Gastroesophageal sphincter (tissue), 4 donors: ENCODE results near the gene NIM1K. TPM values are rescaled to one million over a fixed set of nuclear protein-coding genes. Genes with fewer than 3 reads are reported as not detected.
A peak's percentile ranks its signal among the peaks of the same experiment; 100 is the strongest.

Experiments used
- ATAC-seq: fragments of 150-250 bp; one replicate; pipeline ENCODE4 v1.9.1; 2016; ENCODE audit warnings: mild to moderate bottlenecking, moderate library complexity
- H3K27ac ChIP-seq, 4 donors: fragments of 200-600 bp; sonication (generic) in 3 of 4; 1 replicate in 3 of 4; 2 replicates in 1 of 4; pipeline ENCODE4 v1.5.1; 2016 to 2019
- H3K27me3 ChIP-seq: fragments of 200-600 bp; sonication (generic); one replicate; pipeline ENCODE4 v1.5.1; 2019
- H3K36me3 ChIP-seq, 2 donors: fragments of 200-600 bp; sonication (generic); one replicate each; pipeline ENCODE4 v1.5.1; 2019; ENCODE audit warnings: control low read depth in 1 of 2
- H3K4me1 ChIP-seq, 3 donors: fragments of 200-600 bp; sonication (generic); 1 replicate in 2 of 3; 2 replicates in 1 of 3; pipeline ENCODE4 v1.5.1; 2016 to 2019; ENCODE audit warnings: control low read depth in 2 of 3
- H3K4me3 ChIP-seq, 2 donors: fragments of 200-600 bp; sonication (generic); one replicate each; pipeline ENCODE4 v1.5.1; 2019; ENCODE audit warnings: mild to moderate bottlenecking in 1 of 2, moderate library complexity in 1 of 2
- H3K9me3 ChIP-seq, 3 donors: fragments of 200-600 bp; sonication (generic); one replicate each; pipeline ENCODE4 v1.5.1; 2017 to 2019; ENCODE audit warnings: control low read depth in 2 of 3
- EP300 ChIP-seq: sonication (generic); formaldehyde crosslinking; IDR thresholded peaks from one replicate; pipeline ENCODE4 v1.6.1; 2017; ENCODE audit warnings: antibody characterized with exemption, mild to moderate bottlenecking
- POLR2A ChIP-seq, 2 donors: fragments of 450-650 bp; IDR thresholded peaks; one replicate each; pipeline ENCODE4 v1.6.1; 2017; ENCODE audit warnings: antibody characterized with exemption in 2 of 2, mild to moderate bottlenecking in 2 of 2, moderate library complexity in 1 of 2
- POLR2AphosphoS5 ChIP-seq: sonication (generic); formaldehyde crosslinking; IDR thresholded peaks from one replicate; pipeline ENCODE4 v1.6.1; 2017; ENCODE audit warnings: antibody characterized with exemption
- WGBS, 2 donors: methylation state at CpG; one replicate each; pipeline ENCODE4 v1.1.5; 2018; ENCODE audit warnings: low coverage in 1 of 2; 5-methylcytosine and 5-hydroxymethylcytosine counted together
- total RNA-seq, 4 donors: library from RNA; depleted of rRNA; stranded (reverse); fragments of >200 nt; gene quantifications; one replicate each; pipeline ENCODE4 v1.1.0, GENCODE V29; 2016
- TF ChIP-seq, protein P1 (sequence below), 4 experiments: fragments of 200-600 bp in 2 of 4; fragments of 450-650 bp in 2 of 4; sonication (generic) in 1 of 4; IDR thresholded peaks; one replicate each; pipeline ENCODE4 v1.5.1; 2017 to 2019; ENCODE audit warnings: antibody characterized with exemption in 4 of 4, mild to moderate bottlenecking in 2 of 4, moderate library complexity in 2 of 4

Gene NIM1K
- total RNA-seq, 4 donors from 2014 or later: 0.94 to 1.9 (median 1.2) TPM

DNA sequence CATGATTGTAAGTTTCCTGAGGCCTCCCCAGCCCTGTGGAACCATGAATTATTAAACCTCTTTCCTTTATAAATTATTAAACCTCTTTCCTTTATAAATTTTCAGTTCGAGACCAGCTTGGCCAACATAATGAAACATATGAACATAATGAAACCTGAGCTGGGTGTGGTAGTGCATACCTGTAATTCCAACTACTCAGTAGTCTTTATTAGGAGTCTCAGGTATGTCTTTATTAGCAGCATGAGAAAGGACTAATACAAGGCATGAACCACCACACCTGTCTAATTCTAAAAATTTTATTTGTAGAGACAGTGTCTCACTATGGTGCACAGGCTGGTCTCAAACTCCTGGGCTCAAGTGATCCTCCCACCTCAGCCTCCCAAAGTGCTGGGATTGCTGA lies 27.1 kb downstream of the NIM1K start:
- TF ChIP-seq POLR2A (IDR thresholded peaks at IDR 0.05): no peak
- no peak for TF ChIP-seq POLR2AphosphoS5
- TF ChIP-seq EP300: no peak
- TF ChIP-seq, protein P1, sequence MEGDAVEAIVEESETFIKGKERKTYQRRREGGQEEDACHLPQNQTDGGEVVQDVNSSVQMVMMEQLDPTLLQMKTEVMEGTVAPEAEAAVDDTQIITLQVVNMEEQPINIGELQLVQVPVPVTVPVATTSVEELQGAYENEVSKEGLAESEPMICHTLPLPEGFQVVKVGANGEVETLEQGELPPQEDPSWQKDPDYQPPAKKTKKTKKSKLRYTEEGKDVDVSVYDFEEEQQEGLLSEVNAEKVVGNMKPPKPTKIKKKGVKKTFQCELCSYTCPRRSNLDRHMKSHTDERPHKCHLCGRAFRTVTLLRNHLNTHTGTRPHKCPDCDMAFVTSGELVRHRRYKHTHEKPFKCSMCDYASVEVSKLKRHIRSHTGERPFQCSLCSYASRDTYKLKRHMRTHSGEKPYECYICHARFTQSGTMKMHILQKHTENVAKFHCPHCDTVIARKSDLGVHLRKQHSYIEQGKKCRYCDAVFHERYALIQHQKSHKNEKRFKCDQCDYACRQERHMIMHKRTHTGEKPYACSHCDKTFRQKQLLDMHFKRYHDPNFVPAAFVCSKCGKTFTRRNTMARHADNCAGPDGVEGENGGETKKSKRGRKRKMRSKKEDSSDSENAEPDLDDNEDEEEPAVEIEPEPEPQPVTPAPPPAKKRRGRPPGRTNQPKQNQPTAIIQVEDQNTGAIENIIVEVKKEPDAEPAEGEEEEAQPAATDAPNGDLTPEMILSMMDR (IDR thresholded peaks at IDR 0.05): no peak
- Histone ChIP-seq H3K9me3 (no peaks in the 10 kb centered on the region), H3K36me3 (no peaks in the 10 kb centered on the region), H3K4me3 (no peak overlapping the region), H3K27me3 (no peaks in the 10 kb centered on the region), H3K27ac (no peak overlapping the region), H3K4me1 (no peaks in the 10 kb centered on the region)
- no peak for ATAC-seq
- 79% methylated on average over 1 of the region's 1 CpG; no CpG with 5 or more reads in 1 of the 2 donors for WGBS, 2 donors

DNA sequence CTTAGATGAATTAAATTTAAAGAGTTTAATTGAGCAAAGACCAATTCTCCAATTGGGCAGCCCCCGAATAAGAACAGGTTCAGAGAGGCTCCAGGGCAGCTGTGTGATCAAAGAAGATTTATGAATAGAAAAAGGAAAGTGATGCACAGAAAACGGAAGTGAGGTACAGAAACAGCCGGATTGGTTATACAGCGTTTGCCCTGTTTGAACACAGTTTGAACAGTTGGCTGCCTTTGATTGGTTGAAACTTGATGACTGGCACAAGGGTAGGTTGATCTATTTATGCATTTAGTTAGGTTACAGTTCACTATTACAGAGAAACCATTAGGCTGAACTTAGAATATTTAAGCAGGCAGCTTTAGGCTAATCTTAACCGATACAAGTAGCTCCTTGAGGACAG lies 29.5 kb downstream of the NIM1K start:
- no peaks in the 10 kb centered on the region for H3K9me3 ChIP-seq
- WGBS, 2 donors: 76 to 79% methylated on average over 4 to 5 of the region's 5 CpGs

DNA sequence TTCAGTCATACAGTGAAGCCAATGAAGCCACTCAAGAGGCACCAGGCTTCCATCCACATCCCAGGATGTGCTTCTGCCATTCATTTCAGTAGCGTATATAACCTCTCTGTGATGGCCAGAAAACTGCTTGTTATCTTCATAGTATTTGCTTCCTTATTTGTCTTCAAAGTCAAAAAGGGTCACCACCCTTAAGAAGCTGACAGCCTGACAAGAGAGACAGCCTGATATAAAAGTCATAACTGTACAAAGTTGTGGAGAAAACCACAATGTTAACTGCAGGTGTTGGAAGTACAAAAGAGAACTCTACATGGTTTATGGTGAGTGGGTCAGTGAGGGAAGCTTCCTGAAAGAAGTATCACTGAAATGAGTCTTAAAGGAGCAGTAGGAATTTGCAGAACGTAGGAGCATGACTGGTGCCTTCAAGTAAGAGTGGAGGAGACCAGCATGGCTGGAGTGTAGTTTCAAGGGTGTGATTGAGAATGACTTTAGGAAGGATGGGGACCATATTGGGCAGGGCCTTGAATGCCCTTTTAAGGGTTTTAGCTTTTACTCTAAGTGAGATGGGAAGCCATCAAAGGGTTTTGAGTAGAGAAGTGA lies 33.7 kb downstream of the NIM1K start:
- no peak for ATAC-seq
- H3K27ac ChIP-seq: no peak overlapping the region
- no peak overlapping the region for H3K4me3 ChIP-seq
- no peaks in the 10 kb centered on the region for H3K4me1 ChIP-seq
- no peaks in the 10 kb centered on the region for H3K36me3 ChIP-seq
- TF ChIP-seq EP300: no peak
- TF ChIP-seq, protein P1 (IDR thresholded peaks at IDR 0.05): no peak
- no peak for TF ChIP-seq POLR2AphosphoS5
- TF ChIP-seq POLR2A (IDR thresholded peaks at IDR 0.05): no peak
- H3K27me3 ChIP-seq: no peaks in the 10 kb centered on the region
- H3K9me3 ChIP-seq: no peaks in the 10 kb centered on the region
- 73 to 74% methylated on average over 2 of the region's 2 CpGs for WGBS, 2 donors

More for the DNA sequence above, 29.5 kb downstream of the NIM1K start:
- no peak for ATAC-seq
- TF ChIP-seq, protein P1 (IDR thresholded peaks at IDR 0.05): no peak
- TF ChIP-seq POLR2AphosphoS5 (no peak), EP300 (no peak)
- Histone ChIP-seq H3K36me3 (no peaks in the 10 kb centered on the region), H3K4me3 (no peak overlapping the region), H3K4me1 (no peaks in the 10 kb centered on the region), H3K27me3 (no peaks in the 10 kb centered on the region), H3K27ac (no peak overlapping the region)

DNA sequence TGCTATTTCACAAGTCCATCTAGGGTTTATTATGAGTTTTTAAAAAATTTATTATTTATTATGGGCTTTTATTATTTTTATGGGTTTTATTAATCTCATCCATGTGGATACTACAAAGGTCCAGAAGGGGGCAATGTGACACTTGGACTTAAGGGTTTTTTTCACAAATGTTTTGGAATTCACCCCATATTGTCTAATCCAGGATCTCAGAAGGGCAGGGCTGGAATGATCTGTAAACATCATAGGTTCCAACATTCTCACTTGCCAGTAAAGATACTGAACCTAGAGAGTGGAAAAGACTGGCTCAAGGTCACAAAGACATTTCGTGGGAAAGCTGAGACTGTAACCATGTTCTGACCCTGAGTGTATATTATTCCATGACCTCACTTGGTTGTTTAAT lies 35.6 kb downstream of the NIM1K start:
- TF ChIP-seq EP300 (no peak), POLR2AphosphoS5 (no peak)
- TF ChIP-seq, protein P1 (IDR thresholded peaks at IDR 0.05): peak in 3 of 4 experiments; percentile 11 to 37 (median 15)
- ATAC-seq: no peak
- no peaks in the 10 kb centered on the region for H3K27me3 ChIP-seq
- no peak overlapping the region for H3K27ac ChIP-seq
- WGBS, 2 donors: 43 to 71% methylated on average over 1 of the region's 1 CpG
- no peak overlapping the region for H3K4me3 ChIP-seq
- no peaks in the 10 kb centered on the region for H3K4me1 ChIP-seq
- H3K36me3 ChIP-seq: no peaks in the 10 kb centered on the region
- no peaks in the 10 kb centered on the region for H3K9me3 ChIP-seq

DNA sequence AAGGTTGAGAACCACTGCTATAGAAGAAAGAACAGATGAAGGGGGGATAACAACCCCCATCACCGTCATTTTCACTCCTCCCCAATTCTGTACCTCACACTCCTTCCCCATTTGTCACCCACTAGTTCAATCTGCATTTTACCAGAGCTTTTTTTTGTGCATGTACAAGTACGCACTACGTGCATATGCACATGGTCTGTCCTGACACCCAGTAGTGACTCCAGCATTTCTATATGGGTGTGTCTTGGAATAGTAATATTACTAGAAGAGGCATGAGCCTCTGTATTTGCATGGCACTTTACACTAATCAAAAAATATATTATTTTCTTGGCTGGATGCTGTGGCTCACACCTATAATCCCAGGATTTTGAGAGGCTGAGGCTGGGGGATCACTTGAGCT lies 38.7 kb downstream of the NIM1K start:
- H3K36me3 ChIP-seq: no peaks in the 10 kb centered on the region
- no peak overlapping the region for H3K4me3 ChIP-seq
- 78 to 88% methylated on average over 3 of the region's 3 CpGs for WGBS, 2 donors
- H3K27ac ChIP-seq: no peak overlapping the region
- H3K27me3 ChIP-seq: no peaks in the 10 kb centered on the region
- no peaks in the 10 kb centered on the region for H3K4me1 ChIP-seq
- no peaks in the 10 kb centered on the region for H3K9me3 ChIP-seq
- no peak for ATAC-seq
- no peak for TF ChIP-seq POLR2AphosphoS5
- no peak for TF ChIP-seq POLR2A (IDR thresholded peaks at IDR 0.05)
- TF ChIP-seq, protein P1 (IDR thresholded peaks at IDR 0.05): no peak
- TF ChIP-seq EP300: no peak
